Measurements from ENCODE around the gene GAL. TPM values are rescaled to one million over a fixed set of nuclear protein-coding genes. Genes with fewer than 3 reads are reported as not detected.

GAL gene
- total RNA-seq, 1 experiment from 2014 or later: 65.2 TPM

- Histone ChIP-seq H2BK120ac (ENCODE audit: low read depth, low read length, poor library complexity, severe bottlenecking) (no peak overlapping the region), H3K27ac (ENCODE audit: insufficient read length, low read depth, low read length) (no peak overlapping the region), H2BK15ac (ENCODE audit: low read depth, low read length) (no peak overlapping the region), H2BK12ac (ENCODE audit: insufficient read length, low read depth, low read length) (no peak overlapping the region), H2BK5ac (ENCODE audit: insufficient read length, low read length) (no peak overlapping the region), H3K79me2 (ENCODE audit: insufficient read depth, low read length) (no peaks in the 10 kb centered on the region), H3K4me1 (ENCODE audit: insufficient read depth, low read length) (no peaks in the 10 kb centered on the region), H3K4ac (ENCODE audit: low read depth, low read length) (no peak overlapping the region), H3K18ac (ENCODE audit: insufficient read length, low read depth, low read length) (no peak overlapping the region), H3K9me3 (ENCODE audit: control insufficient read depth, low read depth, low read length) (no peaks in the 10 kb centered on the region), H4K5ac (ENCODE audit: insufficient read length, low read depth, low read length) (no peak overlapping the region), H3T11ph (ENCODE audit: low read length) (no peak overlapping the region), H4K20me1 (ENCODE audit: control insufficient read depth, insufficient read depth, insufficient read length) (no peaks in the 10 kb centered on the region), H3K14ac (ENCODE audit: insufficient read depth, low read length) (no peak overlapping the region), H3K56ac (ENCODE audit: insufficient read length, low read depth, low read length) (no peak overlapping the region), H3K23ac (ENCODE audit: insufficient read length, low read depth, low read length) (no peak overlapping the region), H3K23me2 (ENCODE audit: insufficient read length, low read depth, low read length, poor library complexity, severe bottlenecking) (no peaks in the 10 kb centered on the region), H4K8ac (replicated peaks; ENCODE audit: insufficient read length, low read depth, low read length) (no peak overlapping the region), H3K9ac (ENCODE audit: extremely low read depth, insufficient read length, low read length) (no peak overlapping the region), H3K27me3 (ENCODE audit: insufficient read depth, low read length) (no peaks in the 10 kb centered on the region), H4K91ac (ENCODE audit: insufficient read length, low read depth, low read length) (no peak overlapping the region), H2AK5ac (ENCODE audit: insufficient read length, low read length) (no peak overlapping the region), H3K79me1 (ENCODE audit: insufficient read depth, low read depth, low read length, poor library complexity, severe bottlenecking) (no peaks in the 10 kb centered on the region), H3K4me2 (ENCODE audit: insufficient read depth, insufficient read length, low read length) (no peak overlapping the region), H2AFZ (ENCODE audit: low read length) (no peak overlapping the region), H2BK20ac (ENCODE audit: low read depth, low read length, poor library complexity, severe bottlenecking) (no peak overlapping the region)
- Mint-ChIP-seq H3K4me3 (no peak overlapping the region), H3K27ac (no peak overlapping the region), H3K4me1 (peaks cover 0 to 2% of the 10 kb centered on the region in 2 experiments; a peak in 2 of 4 replicates), H3K9me3 (no peaks in the 10 kb centered on the region), H3K36me3 (ENCODE audit: insufficient read depth in 1 of 3, low read depth in 3 of 3) (peaks cover 4 to 30% (median 25%) of the 10 kb centered on the region in 3 experiments; a peak in 6 of 7 replicates), H3K27me3 (ENCODE audit: low read depth) (no peaks in the 10 kb centered on the region)
- no peak for TF ChIP-seq CTCF (conservative IDR thresholded peaks at IDR 0.05)
- no peak for DNase-seq
- WGBS (ENCODE audit: extremely low coverage, insufficient read length, low lambda C conversion rate): no CpG with 5 or more reads among the region's 6 CpGs
These were observed 50.8 kb downstream of the GAL start for GRCh38 chr11:68735125-68735524.
